Neural cell (in vitro differentiated cells): ENCODE measurements around the gene PDYN.

Experiments
- EP300 ChIP-seq: fragments of 450-650 bp; conservative IDR thresholded peaks from 2 replicates; pipeline ENCODE4 v1.6.1; 2014; ENCODE audit warnings: antibody characterized with exemption, mild to moderate bottlenecking, moderate library complexity; ENCODE audit not compliant: poor library complexity, severe bottlenecking
- POLR2AphosphoS5 ChIP-seq: IDR thresholded peaks from 2 replicates; pipeline ENCODE4 v1.6.1; 2012
- TF ChIP-seq, protein P1 (sequence below): fragments of 450-650 bp; IDR thresholded peaks from 2 replicates; pipeline ENCODE4 v1.5.1; 2014; ENCODE audit warnings: antibody characterized with exemption, mild to moderate bottlenecking, moderate library complexity; ENCODE audit not compliant: poor library complexity, severe bottlenecking

DNA sequence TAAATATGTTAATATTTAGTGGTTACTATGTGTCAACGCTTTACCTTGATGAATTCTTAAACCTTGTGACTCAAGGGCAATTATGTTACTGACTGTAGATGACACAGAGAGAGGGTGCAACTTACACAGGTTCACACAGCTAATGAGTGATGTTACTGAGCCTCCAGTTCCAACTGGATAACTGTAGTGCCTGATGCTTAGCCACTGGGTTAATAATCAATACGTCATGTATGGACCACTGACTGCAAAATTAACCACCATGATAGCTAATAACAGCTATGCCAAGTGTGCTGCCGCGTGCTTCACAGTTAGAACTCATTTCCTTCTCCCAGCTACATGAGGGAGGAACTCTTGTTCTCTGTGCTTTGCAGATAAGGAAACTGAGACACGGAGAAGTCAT is 53.3 kb downstream of the PDYN start:
- no peak for TF ChIP-seq EP300
- no peak for TF ChIP-seq POLR2AphosphoS5
- TF ChIP-seq, protein P1, sequence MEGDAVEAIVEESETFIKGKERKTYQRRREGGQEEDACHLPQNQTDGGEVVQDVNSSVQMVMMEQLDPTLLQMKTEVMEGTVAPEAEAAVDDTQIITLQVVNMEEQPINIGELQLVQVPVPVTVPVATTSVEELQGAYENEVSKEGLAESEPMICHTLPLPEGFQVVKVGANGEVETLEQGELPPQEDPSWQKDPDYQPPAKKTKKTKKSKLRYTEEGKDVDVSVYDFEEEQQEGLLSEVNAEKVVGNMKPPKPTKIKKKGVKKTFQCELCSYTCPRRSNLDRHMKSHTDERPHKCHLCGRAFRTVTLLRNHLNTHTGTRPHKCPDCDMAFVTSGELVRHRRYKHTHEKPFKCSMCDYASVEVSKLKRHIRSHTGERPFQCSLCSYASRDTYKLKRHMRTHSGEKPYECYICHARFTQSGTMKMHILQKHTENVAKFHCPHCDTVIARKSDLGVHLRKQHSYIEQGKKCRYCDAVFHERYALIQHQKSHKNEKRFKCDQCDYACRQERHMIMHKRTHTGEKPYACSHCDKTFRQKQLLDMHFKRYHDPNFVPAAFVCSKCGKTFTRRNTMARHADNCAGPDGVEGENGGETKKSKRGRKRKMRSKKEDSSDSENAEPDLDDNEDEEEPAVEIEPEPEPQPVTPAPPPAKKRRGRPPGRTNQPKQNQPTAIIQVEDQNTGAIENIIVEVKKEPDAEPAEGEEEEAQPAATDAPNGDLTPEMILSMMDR = no peak
